Liver (tissue), 3 donors: Measurements from ENCODE around the gene LRRC7.

ENCODE experiments used
- CTCF ChIP-seq: fragments of 150-350 bp; IDR thresholded peaks from 2 replicates; pipeline ENCODE4 v1.5.1; 2017; ENCODE audit warnings: improper control_type of control experiment, low read depth, low read length; ENCODE audit not compliant: missing input control
- FOXA1 ChIP-seq: IDR thresholded peaks from 2 replicates; pipeline ENCODE4 v1.6.1; 2016; ENCODE audit warnings: antibody characterized with exemption
- GABPA ChIP-seq, 2 donors: IDR thresholded peaks in 1 of 2; conservative IDR thresholded peaks in 1 of 2; 2 replicates each; pipeline ENCODE4 v1.6.1; 2016; ENCODE audit warnings: antibody characterized with exemption in 2 of 2, mild to moderate bottlenecking in 1 of 2, moderate library complexity in 1 of 2
- HNF4A ChIP-seq, 2 donors: conservative IDR thresholded peaks; 2 replicates each; pipeline ENCODE4 v1.6.1; 2016; ENCODE audit warnings: antibody characterized with exemption in 2 of 2, mild to moderate bottlenecking in 2 of 2
- JUND ChIP-seq, 2 donors: IDR thresholded peaks; 2 replicates each; pipeline ENCODE4 v1.6.1; 2016; ENCODE audit warnings: antibody characterized with exemption in 2 of 2
- MAX ChIP-seq: IDR thresholded peaks from 2 replicates; pipeline ENCODE4 v1.6.1; 2016; ENCODE audit warnings: antibody characterized with exemption
- RAD21 ChIP-seq, 2 donors: IDR thresholded peaks; 2 replicates each; pipeline ENCODE4 v1.6.1; 2016; ENCODE audit warnings: antibody characterized with exemption in 2 of 2, mild to moderate bottlenecking in 2 of 2
- REST ChIP-seq: IDR thresholded peaks from 2 replicates; pipeline ENCODE4 v1.6.1; 2016; ENCODE audit warnings: antibody characterized with exemption, mild to moderate bottlenecking
- RXRA ChIP-seq, 2 donors: IDR thresholded peaks; 2 replicates each; pipeline ENCODE4 v1.6.1; 2017 to 2018; ENCODE audit warnings: antibody characterized with exemption in 2 of 2, mild to moderate bottlenecking in 1 of 2
- SP1 ChIP-seq: IDR thresholded peaks from 2 replicates; pipeline ENCODE4 v1.6.1; 2018; ENCODE audit warnings: antibody characterized with exemption, mild to moderate bottlenecking
- TAF1 ChIP-seq: conservative IDR thresholded peaks from 2 replicates; pipeline ENCODE4 v1.6.1; 2016; ENCODE audit warnings: antibody characterized with exemption, mild to moderate bottlenecking
- YY1 ChIP-seq: IDR thresholded peaks from 2 replicates; pipeline ENCODE4 v1.6.1; 2016; ENCODE audit warnings: antibody characterized with exemption, mild to moderate bottlenecking
- ZBTB33 ChIP-seq: IDR thresholded peaks from 2 replicates; pipeline ENCODE4 v1.6.1; 2016; ENCODE audit warnings: antibody characterized with exemption
- donor health status: healthy.
- donor health status: healthy.

- TF ChIP-seq CTCF (no peak), GABPA (IDR thresholded peaks at IDR 0.05 in 1 of 2, conservative IDR thresholded peaks at IDR 0.05 in 1 of 2) (no peak), FOXA1 (no peak), RAD21 (IDR thresholded peaks at IDR 0.05) (no peak), SP1 (no peak), YY1 (no peak), MAX (no peak), REST (no peak), RXRA (IDR thresholded peaks at IDR 0.05) (no peak), ZBTB33 (no peak), JUND (IDR thresholded peaks at IDR 0.05) (no peak), TAF1 (no peak), HNF4A (conservative IDR thresholded peaks at IDR 0.05) (no peak)
These were observed 6.2 kb downstream of the LRRC7 start for GRCh38 chr1:69573911-69574310.
